K562 (cell line): ENCODE data around the gene ATP5PD. TPM values are rescaled to one million over a fixed set of nuclear protein-coding genes. Genes with fewer than 3 reads are reported as not detected.

ENCODE experiments used
- ATAC-seq: fragments of 200-7000 bp; cut with Tn5 transposase; 3 replicates; pipeline ENCODE4 v1.9.1; 2020; ENCODE audit warnings: moderate library complexity
- BruUV-seq: library from RNA; stranded (reverse); fragments of 400-500 nt; replicated peaks from 2 replicates; lab custom pipeline; 2021; lab: Mats Ljungman, UMichigan
- CTCF ChIA-PET: fragments of 300-600 bp; formaldehyde crosslinking; extraction: SDS; loops from one replicate; lab custom pipeline; 2021; ENCODE audit warnings: low intra/inter-chr PET ratio; lab: Yijun Ruan, JAX
- POLR2A ChIA-PET: fragments of 300-600, 350-650 bp; sonication (Branson Sonifier 250); formaldehyde crosslinking; extraction: SDS; loops from one replicate; lab custom pipeline; 2021; ENCODE audit warnings: antibody characterized with exemption, inconsistent platforms; lab: Yijun Ruan, JAX
- DNase-seq, 4 experiments: peaks; one replicate each; pipeline versions ENCODE4 v3.0.0 to v3.0.0-alpha.2; 2011 to 2018; ENCODE audit warnings: low spot score in 3 of 4, mixed read lengths in 3 of 4; ENCODE audit errors: extremely low read depth in 1 of 4
- FAIRE-seq: peaks from 2 replicates; lab custom pipeline; 2011; peaks lifted over from hg19 to GRCh38; lab: Jason Lieb, UNC
- H2AFZ ChIP-seq: 2 replicates; pipeline ENCODE4 v1.6.0; 2011; ENCODE audit warnings: low read depth, low read length, control low read depth, inconsistent platforms
- H3K27ac ChIP-seq: fragments of 200-600 bp; 3 replicates; pipeline ENCODE4 v1.8.0; 2011; ENCODE audit warnings: low read depth, mild to moderate bottlenecking, control low read depth, inconsistent platforms, low read length, moderate library complexity, mixed read lengths; ENCODE audit errors: extremely low read depth
- H3K27me3 ChIP-seq, 2 experiments: fragments of 300-600 bp in 1 of 2; 2 replicates in 1 of 2; 3 replicates in 1 of 2; pipeline versions ENCODE4 v1.6.0 to v1.8.0; 2011; ENCODE audit warnings: inconsistent platforms in 2 of 2, low read length in 2 of 2, mild to moderate bottlenecking in 1 of 2, mixed read lengths in 1 of 2, moderate library complexity in 1 of 2; ENCODE audit not compliant: control insufficient read depth in 2 of 2, insufficient read depth in 2 of 2
- H3K36me3 ChIP-seq: fragments of 300-600 bp; 3 replicates; pipeline ENCODE4 v1.8.0; 2011; ENCODE audit warnings: mild to moderate bottlenecking, low read length, inconsistent platforms; ENCODE audit not compliant: control insufficient read depth, insufficient read depth
- H3K4me1 ChIP-seq, 2 experiments: fragments of 200-600 bp in 1 of 2; replicated peaks in 1 of 2; 2 replicates in 1 of 2; 3 replicates in 1 of 2; pipeline versions ENCODE4 v1.5.1 to v1.8.0; 2011; ENCODE audit warnings: inconsistent platforms in 2 of 2, low read length in 2 of 2, mild to moderate bottlenecking in 1 of 2, mixed read lengths in 1 of 2, moderate library complexity in 1 of 2; ENCODE audit not compliant: control insufficient read depth in 2 of 2, insufficient read depth in 2 of 2
- H3K4me2 ChIP-seq: 2 replicates; pipeline ENCODE4 v1.6.1; 2011; ENCODE audit warnings: low read length, control low read depth, inconsistent platforms, mixed read lengths; ENCODE audit not compliant: insufficient read depth
- H3K4me3 ChIP-seq: fragments of 200-600 bp; sonication (generic), shearing (Covaris generic); 2 replicates; pipeline ENCODE4 v1.5.1; 2016; ENCODE audit warnings: control low read depth, inconsistent platforms
- H3K79me2 ChIP-seq: fragments of 200-600 bp; 3 replicates; pipeline ENCODE4 v1.8.0; 2011; ENCODE audit warnings: low read length, inconsistent platforms; ENCODE audit not compliant: control insufficient read depth, insufficient read depth
- H3K9ac ChIP-seq, 2 experiments: 2 replicates each; pipeline versions ENCODE4 v1.6.0 to v1.6.1; 2011; ENCODE audit warnings: low read depth in 2 of 2, low read length in 2 of 2, control low read depth in 1 of 2, inconsistent platforms in 1 of 2, mild to moderate bottlenecking in 1 of 2, mixed read lengths in 1 of 2; ENCODE audit not compliant: insufficient read depth in 1 of 2
- H3K9me1 ChIP-seq: one replicate; pipeline ENCODE4 v1.6.0; 2011; ENCODE audit warnings: inconsistent platforms, mild to moderate bottlenecking, low read length, moderate library complexity; ENCODE audit not compliant: control insufficient read depth, insufficient read depth
- H3K9me3 ChIP-seq: replicated peaks from 2 replicates; pipeline ENCODE4 v1.5.1; 2011; ENCODE audit warnings: low read depth, low read length, inconsistent platforms; ENCODE audit not compliant: control insufficient read depth, insufficient read depth
- H4K20me1 ChIP-seq: replicated peaks from 2 replicates; pipeline ENCODE4 v1.6.1; 2011; ENCODE audit warnings: low read length, inconsistent platforms, mixed read lengths; ENCODE audit not compliant: control insufficient read depth, insufficient read depth
- ATF1 ChIP-seq, 2 experiments: fragments of 450-650 bp in 1 of 2; IDR thresholded peaks; 2 replicates each; pipeline ENCODE4 v1.6.1; 2016; ENCODE audit warnings: missing compliant biosample characterization in 1 of 2, missing genetic modification characterization in 1 of 2
- BHLHE40 ChIP-seq: IDR thresholded peaks from 2 replicates; pipeline ENCODE4 v1.6.1; 2011; ENCODE audit warnings: low read length, improper control_type of control experiment
- DMBX1 ChIP-seq: fragments of 250-450 bp; sonication (Bioruptor Pico); IDR thresholded peaks from 2 replicates; pipeline ENCODE4 v1.8.0; 2022; ENCODE audit warnings: inconsistent platforms, mild to moderate bottlenecking, moderate library complexity, borderline replicate concordance
- EP400 ChIP-seq: fragments of 450-650 bp; IDR thresholded peaks from 2 replicates; pipeline ENCODE4 v1.6.1; 2017; ENCODE audit warnings: antibody characterized with exemption, mild to moderate bottlenecking, moderate library complexity
- FOXK2 ChIP-seq, 2 experiments: fragments of 450-650 bp; IDR thresholded peaks in 1 of 2; conservative IDR thresholded peaks in 1 of 2; 2 replicates each; pipeline ENCODE4 v1.6.1; 2016; ENCODE audit warnings: low read depth in 2 of 2, mild to moderate bottlenecking in 1 of 2
- HDAC2 ChIP-seq: fragments of 450-650 bp; IDR thresholded peaks from 2 replicates; pipeline ENCODE4 v1.6.1; 2016; ENCODE audit warnings: mild to moderate bottlenecking
- HNRNPLL ChIP-seq: fragments of 200-400 bp; formaldehyde crosslinking; IDR thresholded peaks from 2 replicates; pipeline ENCODE4 v1.6.1; 2017; ENCODE audit warnings: low read length, low read depth, mild to moderate bottlenecking; ENCODE audit not compliant: poor library complexity, severe bottlenecking
- NFIC ChIP-seq: fragments of 450-650 bp; IDR thresholded peaks from 2 replicates; pipeline ENCODE4 v1.6.1; 2017; ENCODE audit warnings: mild to moderate bottlenecking, inconsistent platforms
- STAG1 ChIP-seq: sonication (generic); formaldehyde crosslinking; IDR thresholded peaks from 2 replicates; pipeline ENCODE4 v1.5.0; 2020; ENCODE audit warnings: missing genetic modification reagents, borderline replicate concordance
- TAF1 ChIP-seq: IDR thresholded peaks from 2 replicates; pipeline ENCODE4 v1.6.1; 2011; ENCODE audit warnings: mild to moderate bottlenecking, low read length, moderate library complexity; ENCODE audit not compliant: insufficient read depth, control insufficient read depth, severe bottlenecking; ENCODE audit errors: extremely low read depth
- WHSC1 ChIP-seq: IDR thresholded peaks from one replicate; pipeline ENCODE4 v1.6.1; 2012; ENCODE audit warnings: low read length, control low read depth, inconsistent platforms
- ZNF12 ChIP-seq: sonication (generic); formaldehyde crosslinking; IDR thresholded peaks from 2 replicates; pipeline ENCODE4 v1.4.0; 2020; ENCODE audit warnings: mild to moderate bottlenecking, missing genetic modification reagents
- ZNF561 ChIP-seq: fragments of 450-650 bp; formaldehyde crosslinking; conservative IDR thresholded peaks from 2 replicates; pipeline ENCODE4 v1.4.0; 2020; ENCODE audit warnings: mild to moderate bottlenecking, moderate library complexity
- WGBS: fragments of 100-300 bp; shearing (Covaris generic); methylation state at CpG from one replicate; pipeline ENCODE4 v1.1.6; 2016; ENCODE audit warnings: low coverage, mixed read lengths; ENCODE audit not compliant: insufficient coverage; ENCODE audit errors: missing lambda C conversion rate; 5-methylcytosine and 5-hydroxymethylcytosine counted together
- in situ Hi-C: fragments of 300-500 bp; cut with MboI; formaldehyde crosslinking; loops from 4 replicates; pipeline ENCODE4 v1.15.0; 2018; ENCODE audit warnings: inconsistent platforms, mixed read lengths
- intact Hi-C: fragments of 100-400 bp; cut with micrococcal nuclease; formaldehyde crosslinking; loops from 2 replicates; pipeline ENCODE4 v1.14.2; 2022
- polyA plus RNA-seq, 8 experiments: library from polyadenylated mRNA; depleted of rRNA in 4 of 8; stranded (reverse) in 5 of 8; unstranded in 3 of 8; fragments of >200 nt; fragmentation: Nextera tagmentation in 2 of 8; fragmentation: Illumina TruSeq in 1 of 8; extraction: Ambion mirVana in 2 of 8; extraction: Trizol in 1 of 8; gene quantifications; 2 replicates each; pipeline versions ENCODE4 v1.2.1 to v1.2.3, GENCODE V29; 2011 to 2014; ENCODE audit warnings: inconsistent platforms in 1 of 8, missing spikeins in 1 of 8
- total RNA-seq, 7 experiments: library from RNA; depleted of rRNA in 6 of 7; stranded (reverse); fragments of >200 nt in 6 of 7; fragmentation: Illumina TruSeq in 2 of 7; extraction: Trizol in 2 of 7; gene quantifications; 2 replicates each; pipeline versions ENCODE4 v1.2.1 to v1.2.3, GENCODE V29; 2011 to 2021; ENCODE audit warnings: low replicate concordance in 1 of 7
- TF ChIP-seq, protein P1 (sequence below): sonication (generic); formaldehyde crosslinking; IDR thresholded peaks from 2 replicates; pipeline ENCODE4 v1.8.0; 2022; ENCODE audit warnings: missing genetic modification reagents, mild to moderate bottlenecking, moderate library complexity, borderline replicate concordance
- TF ChIP-seq, protein P2 (sequence below), 2 experiments: fragments of 450-650 bp; IDR thresholded peaks; 2 replicates each; pipeline ENCODE4 v1.6.1; 2018; ENCODE audit warnings: mild to moderate bottlenecking in 2 of 2, low read depth in 1 of 2; ENCODE audit not compliant: partially characterized antibody in 2 of 2

ATP5PD gene
- total and polyA plus RNA-seq, 9 of the 15 experiments (the other 6 are each of a cell fraction or from before 2014, with no cell fraction given) = 271 to 828 (median 432) TPM

DNA sequence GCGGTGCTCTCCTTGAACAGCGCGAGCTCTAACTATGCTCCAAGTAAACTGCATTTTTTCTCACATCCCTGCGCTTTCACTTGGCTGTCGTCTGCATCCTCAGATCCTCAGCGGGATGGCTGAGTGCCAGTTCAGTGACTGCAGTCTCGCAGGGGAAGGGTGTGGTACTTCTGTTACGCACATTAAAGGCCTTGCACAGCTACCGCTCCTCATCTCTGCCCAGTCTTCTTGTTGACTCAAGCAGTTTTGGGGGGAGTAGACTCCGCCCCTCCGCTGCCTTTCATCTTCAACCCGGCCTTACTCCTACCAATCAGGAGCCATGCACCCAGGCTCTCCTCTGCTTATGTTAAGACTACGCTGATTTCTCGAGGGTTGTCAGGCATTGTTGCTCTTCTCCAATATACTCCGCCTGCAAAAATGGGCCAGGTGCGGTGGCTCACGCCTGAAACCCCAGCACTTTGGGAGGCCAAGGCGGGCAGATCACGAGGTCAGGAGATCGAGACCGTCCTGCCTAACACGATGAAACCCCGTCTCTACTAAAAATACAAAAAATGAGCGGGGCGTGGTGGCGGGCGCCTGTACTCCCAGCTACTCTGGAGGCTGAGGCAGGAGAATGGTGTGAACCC is 10.0 kb downstream of the ATP5PD start:
- POLR2A ChIA-PET = interaction anchor here (0.6 to 3.3 kb wide), 6 partner anchors 11 to 668 kb away, joined by 3 to 26 read pairs (median 4); partner anchors contain the start of genes ATP5PD, JPT1, KCTD2 and MRPL58
- Histone ChIP-seq H3K4me1 (peaks cover 31% of the 10 kb centered on the region in 2 experiments), H4K20me1 (no peaks in the 10 kb centered on the region), H3K9ac (peak overlapping the region; percentile 53 to 96; a peak in 3 of 4 replicates), H3K9me3 (no peaks in the 10 kb centered on the region), H2AFZ (peak overlapping the region; percentile 98), H3K27me3 (no peaks in the 10 kb centered on the region), H3K4me3 (no peak overlapping the region), H3K4me2 (peak overlapping the region; percentile 98), H3K9me1 (no peaks in the 10 kb centered on the region), H3K36me3 (peaks cover 36% of the 10 kb centered on the region), H3K79me2 (no peaks in the 10 kb centered on the region), H3K27ac (peak overlapping the region; percentile 96)
- ATAC-seq (peak; percentile 32), DNase-seq (peak; percentile 75 to 90 (median 81)), FAIRE-seq (peak; percentile 81)
- CTCF ChIA-PET = interaction anchor here (0.7 kb wide), 1 partner anchor 332 kb away, joined by 3 read pairs; no protein-coding TSS in a partner anchor
- intact Hi-C loops = loop anchor here (5.0 to 10.0 kb wide), 2 partner anchors 162 to 166 kb away; partner anchors contain the start of gene FDXR
- BruUV-seq = no TSS peak
- 35% methylated on average over 26 of the region's 27 CpGs for WGBS
- in situ Hi-C loops = no loop called here
- TF ChIP-seq HNRNPLL = peak; percentile 37
- peak; percentile 11 for TF ChIP-seq TAF1
- TF ChIP-seq ZNF12 (CRISPR knock-in tag) = 0 out of 2 replicates have a peak, but pooled peaks have one; percentile 62
- peak; percentile 10; the same call in 1 of the 2 replicates for TF ChIP-seq BHLHE40
- no peak for TF ChIP-seq ATF1 (CRISPR knock-in tag; IDR thresholded peaks at IDR 0.05)
- TF ChIP-seq ATF1 (tag; IDR thresholded peaks at IDR 0.05) = 0 out of 2 replicates have a peak, but pooled peaks have one; percentile 21
- no peak for TF ChIP-seq STAG1 (CRISPR knock-in tag)
- TF ChIP-seq, protein P1, sequence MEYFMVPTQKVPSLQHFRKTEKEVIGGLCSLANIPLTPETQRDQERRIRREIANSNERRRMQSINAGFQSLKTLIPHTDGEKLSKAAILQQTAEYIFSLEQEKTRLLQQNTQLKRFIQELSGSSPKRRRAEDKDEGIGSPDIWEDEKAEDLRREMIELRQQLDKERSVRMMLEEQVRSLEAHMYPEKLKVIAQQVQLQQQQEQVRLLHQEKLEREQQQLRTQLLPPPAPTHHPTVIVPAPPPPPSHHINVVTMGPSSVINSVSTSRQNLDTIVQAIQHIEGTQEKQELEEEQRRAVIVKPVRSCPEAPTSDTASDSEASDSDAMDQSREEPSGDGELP (CRISPR knock-in tag) = no peak
- TF ChIP-seq DMBX1 (CRISPR knock-in tag) = 0 out of 2 replicates have a peak, but pooled peaks have one; percentile 47
- TF ChIP-seq NFIC = peak; percentile 94
- TF ChIP-seq EP400 = 0 out of 2 replicates have a peak, but pooled peaks have one; percentile 11
- TF ChIP-seq HDAC2 = peak; percentile 48; the same call in 1 of the 2 replicates
- no peak for TF ChIP-seq WHSC1
- TF ChIP-seq ZNF561 (CRISPR knock-in tag) = no peak
- TF ChIP-seq, protein P2, sequence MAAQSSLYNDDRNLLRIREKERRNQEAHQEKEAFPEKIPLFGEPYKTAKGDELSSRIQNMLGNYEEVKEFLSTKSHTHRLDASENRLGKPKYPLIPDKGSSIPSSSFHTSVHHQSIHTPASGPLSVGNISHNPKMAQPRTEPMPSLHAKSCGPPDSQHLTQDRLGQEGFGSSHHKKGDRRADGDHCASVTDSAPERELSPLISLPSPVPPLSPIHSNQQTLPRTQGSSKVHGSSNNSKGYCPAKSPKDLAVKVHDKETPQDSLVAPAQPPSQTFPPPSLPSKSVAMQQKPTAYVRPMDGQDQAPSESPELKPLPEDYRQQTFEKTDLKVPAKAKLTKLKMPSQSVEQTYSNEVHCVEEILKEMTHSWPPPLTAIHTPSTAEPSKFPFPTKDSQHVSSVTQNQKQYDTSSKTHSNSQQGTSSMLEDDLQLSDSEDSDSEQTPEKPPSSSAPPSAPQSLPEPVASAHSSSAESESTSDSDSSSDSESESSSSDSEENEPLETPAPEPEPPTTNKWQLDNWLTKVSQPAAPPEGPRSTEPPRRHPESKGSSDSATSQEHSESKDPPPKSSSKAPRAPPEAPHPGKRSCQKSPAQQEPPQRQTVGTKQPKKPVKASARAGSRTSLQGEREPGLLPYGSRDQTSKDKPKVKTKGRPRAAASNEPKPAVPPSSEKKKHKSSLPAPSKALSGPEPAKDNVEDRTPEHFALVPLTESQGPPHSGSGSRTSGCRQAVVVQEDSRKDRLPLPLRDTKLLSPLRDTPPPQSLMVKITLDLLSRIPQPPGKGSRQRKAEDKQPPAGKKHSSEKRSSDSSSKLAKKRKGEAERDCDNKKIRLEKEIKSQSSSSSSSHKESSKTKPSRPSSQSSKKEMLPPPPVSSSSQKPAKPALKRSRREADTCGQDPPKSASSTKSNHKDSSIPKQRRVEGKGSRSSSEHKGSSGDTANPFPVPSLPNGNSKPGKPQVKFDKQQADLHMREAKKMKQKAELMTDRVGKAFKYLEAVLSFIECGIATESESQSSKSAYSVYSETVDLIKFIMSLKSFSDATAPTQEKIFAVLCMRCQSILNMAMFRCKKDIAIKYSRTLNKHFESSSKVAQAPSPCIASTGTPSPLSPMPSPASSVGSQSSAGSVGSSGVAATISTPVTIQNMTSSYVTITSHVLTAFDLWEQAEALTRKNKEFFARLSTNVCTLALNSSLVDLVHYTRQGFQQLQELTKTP (IDR thresholded peaks at IDR 0.05; ENCODE audit: low read depth in 1 of 2, partially characterized antibody in 2 of 2) = peak in 1 of 2 experiments; percentile 15
- peak in 1 of 2 experiments; percentile 70; a peak in 2 of 4 replicates for TF ChIP-seq FOXK2 (conservative IDR thresholded peaks at IDR 0.05 in 1 of 2, IDR thresholded peaks at IDR 0.05 in 1 of 2; ENCODE audit: low read depth in 2 of 2)
